Osteoblast (primary cell): ENCODE results near the gene NADK. TPM values are rescaled to one million over a fixed set of nuclear protein-coding genes. Genes with fewer than 3 reads are reported as not detected.

Experiments used
- DNase-seq: peaks from one replicate; pipeline ENCODE4 v3.0.0; 2011; ENCODE audit warnings: low spot score, mixed read lengths; ENCODE audit not compliant: insufficient read length; ENCODE audit errors: missing footprints
- H2AFZ ChIP-seq: 2 replicates; pipeline ENCODE4 v1.6.0; 2011; ENCODE audit warnings: mild to moderate bottlenecking, low read length
- H3K27ac ChIP-seq: 2 replicates; pipeline ENCODE4 v1.5.1; 2011; ENCODE audit warnings: mild to moderate bottlenecking, low read depth, low read length, moderate library complexity
- H3K27me3 ChIP-seq: 2 replicates; pipeline ENCODE4 v1.6.0; 2012; ENCODE audit warnings: mild to moderate bottlenecking, control low read depth, inconsistent platforms, low read length, moderate library complexity; ENCODE audit not compliant: insufficient read depth
- H3K36me3 ChIP-seq: 2 replicates; pipeline ENCODE4 v1.5.1; 2011; ENCODE audit warnings: mild to moderate bottlenecking, low read length, control low read depth, moderate library complexity; ENCODE audit not compliant: insufficient read depth
- H3K4me1 ChIP-seq: 2 replicates; pipeline ENCODE4 v1.5.1; 2011; ENCODE audit warnings: mild to moderate bottlenecking, low read length, control low read depth, moderate library complexity; ENCODE audit not compliant: insufficient read depth
- H3K4me2 ChIP-seq: 2 replicates; pipeline ENCODE4 v1.6.0; 2011; ENCODE audit warnings: mild to moderate bottlenecking, low read length; ENCODE audit not compliant: insufficient read depth
- H3K4me3 ChIP-seq: fragments of 200-600 bp; sonication (generic); 3 replicates; pipeline ENCODE4 v1.5.1; 2012; ENCODE audit warnings: mild to moderate bottlenecking, low read length, inconsistent platforms; ENCODE audit not compliant: insufficient read depth
- H3K79me2 ChIP-seq: 2 replicates; pipeline ENCODE4 v1.6.0; 2012; ENCODE audit warnings: mild to moderate bottlenecking, low read length, control low read depth, inconsistent platforms; ENCODE audit not compliant: insufficient read depth
- H3K9me3 ChIP-seq: 2 replicates; pipeline ENCODE4 v1.5.1; 2011; ENCODE audit warnings: low read depth, low read length, control low read depth
- H4K20me1 ChIP-seq: 2 replicates; pipeline ENCODE4 v1.6.0; 2012; ENCODE audit warnings: mild to moderate bottlenecking, low read length, control low read depth; ENCODE audit not compliant: insufficient read depth
- total RNA-seq: library from RNA; depleted of rRNA; stranded (reverse); fragments of >200 nt; gene quantifications from 2 replicates; pipeline ENCODE4 v1.2.3, GENCODE V29; 2012
- TF ChIP-seq, protein P1 (sequence below): IDR thresholded peaks from 2 replicates; pipeline ENCODE4 v1.5.1; 2011; ENCODE audit warnings: mild to moderate bottlenecking, low read depth, low read length, moderate library complexity; ENCODE audit errors: extremely low read depth

Gene NADK
- total RNA-seq, 1 donor: 45.6 TPM

- Histone ChIP-seq H3K79me2 (peaks cover 49% of the 10 kb centered on the region), H3K4me1 (peaks cover 18% of the 10 kb centered on the region), H3K4me2 (no peak overlapping the region), H3K36me3 (peaks cover 59% of the 10 kb centered on the region), H3K9me3 (no peaks in the 10 kb centered on the region), H3K27me3 (no peaks in the 10 kb centered on the region), H3K4me3 (no peak overlapping the region), H4K20me1 (peaks cover 47% of the 10 kb centered on the region), H3K27ac (no peak overlapping the region), H2AFZ (no peak overlapping the region)
- TF ChIP-seq, protein P1, sequence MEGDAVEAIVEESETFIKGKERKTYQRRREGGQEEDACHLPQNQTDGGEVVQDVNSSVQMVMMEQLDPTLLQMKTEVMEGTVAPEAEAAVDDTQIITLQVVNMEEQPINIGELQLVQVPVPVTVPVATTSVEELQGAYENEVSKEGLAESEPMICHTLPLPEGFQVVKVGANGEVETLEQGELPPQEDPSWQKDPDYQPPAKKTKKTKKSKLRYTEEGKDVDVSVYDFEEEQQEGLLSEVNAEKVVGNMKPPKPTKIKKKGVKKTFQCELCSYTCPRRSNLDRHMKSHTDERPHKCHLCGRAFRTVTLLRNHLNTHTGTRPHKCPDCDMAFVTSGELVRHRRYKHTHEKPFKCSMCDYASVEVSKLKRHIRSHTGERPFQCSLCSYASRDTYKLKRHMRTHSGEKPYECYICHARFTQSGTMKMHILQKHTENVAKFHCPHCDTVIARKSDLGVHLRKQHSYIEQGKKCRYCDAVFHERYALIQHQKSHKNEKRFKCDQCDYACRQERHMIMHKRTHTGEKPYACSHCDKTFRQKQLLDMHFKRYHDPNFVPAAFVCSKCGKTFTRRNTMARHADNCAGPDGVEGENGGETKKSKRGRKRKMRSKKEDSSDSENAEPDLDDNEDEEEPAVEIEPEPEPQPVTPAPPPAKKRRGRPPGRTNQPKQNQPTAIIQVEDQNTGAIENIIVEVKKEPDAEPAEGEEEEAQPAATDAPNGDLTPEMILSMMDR: no peak
- peak; percentile 38 for DNase-seq
These were observed 8.8 kb upstream of the NADK start for GRCh38 chr1:1786836-1787605.

GRCh38 chr1:1785666-1786065 lies 7.4 kb upstream of the NADK start:
- H4K20me1 ChIP-seq: peaks cover 48% of the 10 kb centered on the region
- H3K27ac ChIP-seq: no peak overlapping the region
- peaks cover 47% of the 10 kb centered on the region for H3K36me3 ChIP-seq
- H3K27me3 ChIP-seq: no peaks in the 10 kb centered on the region
- no peak overlapping the region for H2AFZ ChIP-seq
- no peaks in the 10 kb centered on the region for H3K9me3 ChIP-seq
- no peak overlapping the region for H3K4me3 ChIP-seq
- peaks cover 38% of the 10 kb centered on the region for H3K79me2 ChIP-seq
- no peak overlapping the region for H3K4me2 ChIP-seq
- H3K4me1 ChIP-seq: peaks cover 23% of the 10 kb centered on the region
- DNase-seq: no peak
- TF ChIP-seq, protein P1: no peak

GRCh38 chr1:1784933-1785332 lies 6.7 kb upstream of the NADK start:
- no peak overlapping the region for H2AFZ ChIP-seq
- peaks cover 46% of the 10 kb centered on the region for H3K36me3 ChIP-seq
- peaks cover 30% of the 10 kb centered on the region for H3K4me1 ChIP-seq
- H3K9me3 ChIP-seq: no peaks in the 10 kb centered on the region
- H3K4me2 ChIP-seq: no peak overlapping the region
- TF ChIP-seq, protein P1: no peak
- no peaks in the 10 kb centered on the region for H3K27me3 ChIP-seq
- no peak overlapping the region for H3K4me3 ChIP-seq
- peaks cover 51% of the 10 kb centered on the region for H4K20me1 ChIP-seq
- no peak overlapping the region for H3K27ac ChIP-seq
- peaks cover 32% of the 10 kb centered on the region for H3K79me2 ChIP-seq
- DNase-seq: no peak

DNA sequence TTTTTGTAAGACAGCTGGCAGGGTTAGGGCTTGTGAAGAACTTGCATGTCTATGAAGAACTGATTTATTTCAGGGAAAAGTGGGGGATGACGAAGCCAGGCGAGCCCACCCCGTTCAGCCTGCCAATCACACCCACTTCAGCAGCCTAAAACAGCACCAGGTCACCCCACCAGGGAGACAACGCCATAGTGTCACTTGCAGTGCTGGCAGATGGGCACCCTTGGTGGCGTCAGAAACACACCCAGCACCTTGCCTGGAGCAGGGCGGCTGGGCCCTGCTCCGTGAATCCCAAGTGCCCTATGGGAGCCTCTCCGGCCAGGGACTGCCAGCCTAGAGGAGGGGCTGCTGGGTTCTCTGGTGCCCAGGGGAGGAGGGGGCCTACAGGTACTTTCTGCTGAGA lies 5.0 kb upstream of the NADK start:
- Histone ChIP-seq H3K27ac (no peak overlapping the region), H3K4me2 (peak overlapping the region; percentile 80), H3K4me3 (no peak overlapping the region), H4K20me1 (peaks cover 43% of the 10 kb centered on the region), H2AFZ (no peak overlapping the region), H3K36me3 (peaks cover 36% of the 10 kb centered on the region), H3K9me3 (no peaks in the 10 kb centered on the region), H3K79me2 (peaks cover 21% of the 10 kb centered on the region), H3K27me3 (no peaks in the 10 kb centered on the region), H3K4me1 (peaks cover 40% of the 10 kb centered on the region)
- no peak for DNase-seq
- TF ChIP-seq, protein P1: no peak
